Thyroid gland (tissue), 4 donors: ENCODE data around the gene PRDX5. TPM values are rescaled to one million over a fixed set of nuclear protein-coding genes. Genes with fewer than 3 reads are reported as not detected.
A peak's percentile ranks its signal among the peaks of the same experiment; 100 is the strongest.

Source experiments
- DNase-seq, 2 donors: peaks; one replicate each; pipeline ENCODE4 v3.0.0-alpha.2; 2019
- H3K27ac ChIP-seq, 3 donors: fragments of 200-600 bp; sonication (generic); 1 replicate in 2 of 3; 2 replicates in 1 of 3; pipeline ENCODE4 v1.5.1; 2016 to 2019; ENCODE audit warnings: mild to moderate bottlenecking in 1 of 3, moderate library complexity in 1 of 3
- H3K27me3 ChIP-seq: fragments of 200-600 bp; sonication (generic); one replicate; pipeline ENCODE4 v1.5.1; 2019
- H3K36me3 ChIP-seq, 2 donors: fragments of 200-600 bp; sonication (generic); one replicate each; pipeline ENCODE4 v1.5.1; 2016 to 2019
- H3K4me1 ChIP-seq, 2 donors: fragments of 200-600 bp; sonication (generic); one replicate each; pipeline ENCODE4 v1.5.1; 2017 to 2019
- H3K4me3 ChIP-seq, 3 donors: fragments of 200-600 bp; sonication (generic); replicated peaks in 1 of 3; 1 replicate in 2 of 3; 2 replicates in 1 of 3; pipeline ENCODE4 v1.5.1; 2016; ENCODE audit warnings: mild to moderate bottlenecking in 1 of 3
- H3K9me3 ChIP-seq: fragments of 200-600 bp; sonication (generic); one replicate; pipeline ENCODE4 v1.5.1; 2017
- POLR2A ChIP-seq, 2 donors: fragments of 450-650 bp; IDR thresholded peaks; one replicate each; pipeline ENCODE4 v1.6.1; 2017; ENCODE audit warnings: antibody characterized with exemption in 2 of 2, mild to moderate bottlenecking in 2 of 2, moderate library complexity in 1 of 2
- WGBS, 2 donors: methylation state at CpG; one replicate each; pipeline ENCODE4 v1.1.5; 2017; 5-methylcytosine and 5-hydroxymethylcytosine counted together
- intact Hi-C: fragments of 100-400 bp; cut with DNase I; formaldehyde crosslinking; loops from one replicate; pipeline ENCODE4 v1.15.1; 2023
- total RNA-seq, 4 donors: library from RNA; depleted of rRNA; stranded (reverse); fragments of >200 nt; gene quantifications; one replicate each; pipeline ENCODE4 v1.2.3, GENCODE V29; 2016
- TF ChIP-seq, protein P1 (sequence below), 6 experiments: fragments of 200-600 bp in 3 of 6; fragments of 450-650 bp in 3 of 6; sonication (generic) in 3 of 6; IDR thresholded peaks; one replicate each; pipeline ENCODE4 v1.5.1; 2016 to 2019; ENCODE audit warnings: antibody characterized with exemption in 6 of 6, mild to moderate bottlenecking in 2 of 6, inconsistent platforms in 1 of 6, moderate library complexity in 1 of 6

The PRDX5 gene
- total RNA-seq, 4 donors from 2014 or later: 384 to 962 (median 653) TPM

DNA sequence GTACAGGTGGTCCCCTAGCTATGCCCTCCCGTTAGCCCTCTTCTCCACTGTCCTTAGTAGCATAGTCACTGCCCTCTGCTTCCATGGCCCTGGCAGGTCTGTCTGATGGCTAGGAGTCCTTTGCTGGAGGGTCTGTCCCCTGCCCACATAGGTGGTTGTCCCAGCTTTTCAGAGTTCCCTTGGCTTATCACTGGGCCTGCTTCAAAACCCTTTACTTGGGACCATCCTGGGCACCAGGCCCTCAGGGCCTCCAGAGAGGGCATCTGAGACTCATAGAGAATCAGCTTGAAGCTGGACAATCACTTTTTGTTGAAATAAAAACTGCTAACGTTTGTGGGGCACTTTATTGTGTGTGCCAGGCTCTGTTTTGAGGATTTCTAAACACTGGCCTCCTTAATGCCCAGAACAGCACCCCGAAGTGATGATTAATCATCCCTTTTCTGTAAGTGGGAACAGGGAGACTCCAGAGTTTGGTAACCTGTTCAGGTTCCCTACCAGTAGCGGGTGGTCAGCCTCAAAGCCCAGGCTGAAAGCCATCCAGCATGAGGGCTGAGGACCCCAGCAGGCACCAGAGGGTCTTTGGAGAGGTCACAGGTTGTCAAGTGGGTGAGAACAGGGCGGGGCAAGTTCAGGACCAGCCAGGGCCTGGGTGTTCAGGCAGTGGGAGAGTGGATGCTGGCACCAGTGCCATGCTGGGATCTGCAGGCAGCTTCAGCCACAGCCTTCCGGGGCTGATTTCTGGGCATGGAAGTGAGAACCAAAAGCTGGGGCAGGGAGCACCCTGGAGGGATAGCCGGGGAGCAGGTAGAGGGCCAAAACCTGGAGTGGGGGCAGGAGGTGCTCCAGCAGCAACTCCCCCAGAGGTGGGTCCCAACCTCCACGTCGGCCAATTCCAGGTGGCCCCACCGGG is 27.3 kb upstream of the PRDX5 start:
- WGBS, 2 donors: 55 to 76% methylated on average over 6 to 8 of the region's 10 CpGs
- intact Hi-C loops: no loop called here
- TF ChIP-seq, protein P1, sequence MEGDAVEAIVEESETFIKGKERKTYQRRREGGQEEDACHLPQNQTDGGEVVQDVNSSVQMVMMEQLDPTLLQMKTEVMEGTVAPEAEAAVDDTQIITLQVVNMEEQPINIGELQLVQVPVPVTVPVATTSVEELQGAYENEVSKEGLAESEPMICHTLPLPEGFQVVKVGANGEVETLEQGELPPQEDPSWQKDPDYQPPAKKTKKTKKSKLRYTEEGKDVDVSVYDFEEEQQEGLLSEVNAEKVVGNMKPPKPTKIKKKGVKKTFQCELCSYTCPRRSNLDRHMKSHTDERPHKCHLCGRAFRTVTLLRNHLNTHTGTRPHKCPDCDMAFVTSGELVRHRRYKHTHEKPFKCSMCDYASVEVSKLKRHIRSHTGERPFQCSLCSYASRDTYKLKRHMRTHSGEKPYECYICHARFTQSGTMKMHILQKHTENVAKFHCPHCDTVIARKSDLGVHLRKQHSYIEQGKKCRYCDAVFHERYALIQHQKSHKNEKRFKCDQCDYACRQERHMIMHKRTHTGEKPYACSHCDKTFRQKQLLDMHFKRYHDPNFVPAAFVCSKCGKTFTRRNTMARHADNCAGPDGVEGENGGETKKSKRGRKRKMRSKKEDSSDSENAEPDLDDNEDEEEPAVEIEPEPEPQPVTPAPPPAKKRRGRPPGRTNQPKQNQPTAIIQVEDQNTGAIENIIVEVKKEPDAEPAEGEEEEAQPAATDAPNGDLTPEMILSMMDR (IDR thresholded peaks at IDR 0.05): no peak
- TF ChIP-seq POLR2A (IDR thresholded peaks at IDR 0.05): no peak

DNA sequence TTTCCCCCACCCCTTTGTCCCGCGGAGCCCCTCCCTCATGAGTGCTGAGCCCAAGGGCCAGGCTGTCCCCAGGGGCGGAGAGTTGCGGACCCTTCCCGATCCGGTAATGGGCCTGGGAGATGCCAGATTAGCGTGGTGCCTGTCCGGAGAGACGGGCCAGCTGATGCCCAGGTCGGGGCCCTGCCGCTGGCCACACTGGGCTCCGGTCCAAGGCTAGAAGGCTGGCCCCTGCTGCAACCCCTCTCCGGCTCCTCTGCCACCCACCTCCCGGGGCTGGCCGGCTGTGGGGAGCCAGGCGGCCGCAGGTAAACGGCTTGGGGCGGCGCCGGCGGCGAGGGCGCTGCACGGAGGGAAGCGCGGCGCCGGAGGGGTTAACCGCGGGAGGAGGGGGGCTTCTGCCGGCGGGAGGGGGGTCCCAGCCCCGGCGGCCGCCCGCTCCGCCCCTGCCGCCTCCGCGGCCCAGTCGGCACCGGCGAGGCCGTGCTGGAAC is 26.6 kb upstream of the PRDX5 start, which contains the start of gene KCNK4:
KCNK4 (plus strand) TSS at position 41 of the 490 bp plus-strand sequence. CDS start 1,717 bp downstream, outside the sequence.
- peak within 1 kb of the TSS in 1 of 3 donors; percentile 23 for H3K4me3 ChIP-seq
- 10 to 27% methylated on average over 4 to 8 of the region's 45 CpGs for WGBS, 2 donors
- H3K27ac ChIP-seq: no peak within 1 kb of the TSS
- intact Hi-C loops: no loop called here
- H3K36me3 ChIP-seq: no peaks in the 10 kb centered on the region
- peaks cover 0 to 23% of the 10 kb centered on the region in 2 donors for H3K4me1 ChIP-seq
- DNase-seq: no peak
- TF ChIP-seq POLR2A (IDR thresholded peaks at IDR 0.05): no peak
- TF ChIP-seq, protein P1 (IDR thresholded peaks at IDR 0.05): no peak
- peaks cover 5% of the 10 kb centered on the region for H3K27me3 ChIP-seq
- H3K9me3 ChIP-seq: no peaks in the 10 kb centered on the region

More for the DNA sequence above, 27.3 kb upstream of the PRDX5 start:
- Histone ChIP-seq H3K36me3 (no peaks in the 10 kb centered on the region), H3K27me3 (peaks cover 5% of the 10 kb centered on the region), H3K4me3 (no peak overlapping the region), H3K27ac (no peak overlapping the region), H3K9me3 (no peaks in the 10 kb centered on the region), H3K4me1 (peaks cover 0 to 28% of the 10 kb centered on the region in 2 donors)
- no peak for DNase-seq

DNA sequence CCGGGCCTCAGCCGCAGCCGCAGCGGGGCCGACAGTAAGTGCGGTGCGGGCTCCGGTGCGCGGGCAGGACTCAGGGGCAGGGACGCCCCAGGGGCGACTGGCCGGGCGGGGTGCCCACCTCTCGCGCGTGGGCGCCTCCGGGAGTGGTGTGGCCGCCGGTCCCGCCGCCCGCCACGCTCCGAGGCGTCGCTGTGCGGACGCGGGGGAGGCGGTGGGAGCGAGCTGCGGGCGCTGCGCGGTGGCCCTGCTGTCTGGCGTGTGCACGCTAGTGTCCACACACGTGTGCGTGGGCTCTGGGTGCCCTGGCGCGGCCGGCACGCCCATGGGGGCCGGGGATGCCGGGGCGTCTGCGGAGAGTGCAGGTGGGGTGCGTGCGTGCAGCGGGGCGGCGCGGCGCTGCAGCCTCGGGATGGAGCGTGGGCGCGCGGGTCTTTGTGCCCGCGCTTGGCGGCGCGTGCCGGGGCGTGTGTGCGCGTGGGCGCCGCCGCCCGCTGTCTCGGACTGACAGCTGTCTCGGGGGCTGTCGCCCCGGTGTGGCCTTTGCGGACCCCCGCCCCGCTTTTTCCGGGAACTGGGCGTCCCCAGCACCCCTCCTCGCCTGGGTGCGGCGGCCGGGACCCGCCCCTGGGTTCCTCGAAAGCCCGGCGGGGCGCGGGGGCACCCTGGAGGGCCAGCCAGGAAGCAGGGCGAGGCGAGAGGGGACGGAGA is 26.0 kb upstream of the PRDX5 start:
- WGBS, 2 donors: 0 to 1% methylated on average over 1 to 15 of the region's 96 CpGs
- H3K4me3 ChIP-seq: peak overlapping the region in 1 of 3 donors; percentile 23
- peaks cover 0 to 18% of the 10 kb centered on the region in 2 donors for H3K4me1 ChIP-seq
- no peak for DNase-seq
- intact Hi-C loops: no loop called here
- peaks cover 5% of the 10 kb centered on the region for H3K27me3 ChIP-seq
- no peaks in the 10 kb centered on the region for H3K9me3 ChIP-seq
- no peak overlapping the region for H3K27ac ChIP-seq
- no peaks in the 10 kb centered on the region for H3K36me3 ChIP-seq
- TF ChIP-seq, protein P1 (IDR thresholded peaks at IDR 0.05): no peak
- no peak for TF ChIP-seq POLR2A (IDR thresholded peaks at IDR 0.05)

DNA sequence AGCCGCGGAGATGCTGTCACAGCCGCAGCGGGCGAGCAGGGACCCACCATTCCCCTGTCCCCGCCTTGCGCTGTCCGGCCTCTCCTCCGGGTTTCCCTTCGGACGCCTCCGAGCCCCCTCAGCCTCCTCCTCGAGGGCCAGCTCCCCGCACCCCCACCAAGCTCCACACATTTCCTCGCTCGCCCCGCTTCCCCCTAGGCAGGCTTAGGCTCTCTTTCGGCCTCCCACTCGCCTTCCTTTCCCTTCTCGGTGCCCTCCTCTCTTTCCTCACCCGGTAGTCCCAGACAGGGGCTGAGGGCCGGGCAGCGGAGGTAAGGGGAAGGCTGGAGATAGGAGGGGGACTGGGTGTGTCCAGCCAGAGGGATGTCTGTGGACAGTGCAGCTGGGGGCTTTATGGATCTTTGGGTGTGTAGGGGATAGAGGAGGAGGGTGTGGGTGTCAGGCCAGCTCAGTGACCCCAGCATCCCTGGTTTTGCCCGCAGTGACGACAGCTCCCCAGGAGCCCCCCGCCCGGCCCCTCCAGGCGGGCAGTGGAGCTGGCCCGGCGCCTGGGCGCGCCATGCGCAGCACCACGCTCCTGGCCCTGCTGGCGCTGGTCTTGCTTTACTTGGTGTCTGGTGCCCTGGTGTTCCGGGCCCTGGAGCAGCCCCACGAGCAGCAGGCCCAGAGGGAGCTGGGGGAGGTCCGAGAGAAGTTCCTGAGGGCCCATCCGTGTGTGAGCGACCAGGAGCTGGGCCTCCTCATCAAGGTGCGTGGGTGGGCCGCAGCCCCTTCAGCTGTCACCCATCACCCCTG is 25.3 kb upstream of the PRDX5 start:
- DNase-seq: no peak
- H3K4me1 ChIP-seq: peaks cover 2 to 20% of the 10 kb centered on the region in 2 donors
- H3K4me3 ChIP-seq: peak overlapping the region in 1 of 3 donors; percentile 23
- no peak for TF ChIP-seq POLR2A (IDR thresholded peaks at IDR 0.05)
- TF ChIP-seq, protein P1 (IDR thresholded peaks at IDR 0.05): no peak
- WGBS, 2 donors: 17 to 20% methylated on average over 14 to 26 of the region's 42 CpGs
- no peaks in the 10 kb centered on the region for H3K9me3 ChIP-seq
- no peak overlapping the region for H3K27ac ChIP-seq
- H3K27me3 ChIP-seq: peaks cover 5% of the 10 kb centered on the region
- intact Hi-C loops: no loop called here
- no peaks in the 10 kb centered on the region for H3K36me3 ChIP-seq
